Measurements from ENCODE around the gene FBN1.
A peak's percentile ranks its signal among the peaks of the same experiment; 100 is the strongest.

Gene FBN1

GRCh38 chr15:48645558-48646330, at the start of gene FBN1:
Gene FBN1 (minus strand): TSS chr15:48645709. CDS start chr15:48644769, 940 bp downstream.
- FAIRE-seq (no peak), DNase-seq (ENCODE audit: low spot score) (peak; percentile 81)

- FAIRE-seq (no peak), DNase-seq (ENCODE audit: low spot score) (no peak)
Observed at GRCh38 chr15:48693484-48693883, 48.0 kb upstream of the FBN1 start.

GRCh38 chr15:48688493-48688892, 43.0 kb upstream of the FBN1 start:
- no peak for DNase-seq (ENCODE audit: low spot score)
- FAIRE-seq = no peak

- FAIRE-seq (no peak), DNase-seq (ENCODE audit: low spot score) (no peak)
Observed at GRCh38 chr15:48683991-48684765, 38.7 kb upstream of the FBN1 start.

GRCh38 chr15:48682942-48683651, 37.6 kb upstream of the FBN1 start:
- FAIRE-seq = no peak
- DNase-seq (ENCODE audit: low spot score) = no peak

- DNase-seq (ENCODE audit: low spot score) = no peak
- no peak for FAIRE-seq
Observed at GRCh38 chr15:48681353-48681752, 35.8 kb upstream of the FBN1 start.

- no peak for FAIRE-seq
- DNase-seq (ENCODE audit: low spot score) = no peak
Observed at GRCh38 chr15:48680841-48681240, 35.3 kb upstream of the FBN1 start.

- DNase-seq (ENCODE audit: low spot score) = no peak
- no peak for FAIRE-seq
Observed at GRCh38 chr15:48679952-48680351, 34.4 kb upstream of the FBN1 start.

GRCh38 chr15:48678851-48679250, 33.3 kb upstream of the FBN1 start:
- FAIRE-seq (no peak), DNase-seq (ENCODE audit: low spot score) (no peak)

- no peak for DNase-seq (ENCODE audit: low spot score)
- no peak for FAIRE-seq
Observed at GRCh38 chr15:48677821-48678220, 32.3 kb upstream of the FBN1 start.

- FAIRE-seq = no peak
- no peak for DNase-seq (ENCODE audit: low spot score)
Observed at GRCh38 chr15:48675436-48675835, 29.9 kb upstream of the FBN1 start.

- DNase-seq (ENCODE audit: low spot score) = no peak
- no peak for FAIRE-seq
Observed at GRCh38 chr15:48674876-48675275, 29.4 kb upstream of the FBN1 start.

GRCh38 chr15:48672206-48672605, 26.7 kb upstream of the FBN1 start:
- no peak for DNase-seq (ENCODE audit: low spot score)
- FAIRE-seq = no peak

GRCh38 chr15:48671103-48672022, 25.9 kb upstream of the FBN1 start:
- FAIRE-seq = no peak
- DNase-seq (ENCODE audit: low spot score) = no peak

- FAIRE-seq = no peak
- DNase-seq (ENCODE audit: low spot score) = no peak
Observed at GRCh38 chr15:48667701-48668100, 22.2 kb upstream of the FBN1 start.

GRCh38 chr15:48664436-48664835, 18.9 kb upstream of the FBN1 start:
- FAIRE-seq (no peak), DNase-seq (ENCODE audit: low spot score) (no peak)

GRCh38 chr15:48657950-48658591, 12.6 kb upstream of the FBN1 start:
- DNase-seq (ENCODE audit: low spot score) = no peak
- no peak for FAIRE-seq

- FAIRE-seq (no peak), DNase-seq (ENCODE audit: low spot score) (no peak)
Observed at GRCh38 chr15:48654801-48655200, 9.3 kb upstream of the FBN1 start.

- DNase-seq (ENCODE audit: low spot score) (no peak), FAIRE-seq (no peak)
Observed at GRCh38 chr15:48653913-48654670, 8.6 kb upstream of the FBN1 start.

GRCh38 chr15:48653216-48653615, 7.7 kb upstream of the FBN1 start:
- no peak for DNase-seq (ENCODE audit: low spot score)
- no peak for FAIRE-seq

Measured in urothelium cell line (cell line).